Loucy (cell line): ENCODE data around the gene COL6A2.

Experiments
- H2AFZ ChIP-seq: fragments of 200-600 bp; sonication (generic); 2 replicates; pipeline ENCODE4 v1.6.0; 2016; ENCODE audit warnings: antibody characterized with exemption, mild to moderate bottlenecking, low read length, moderate library complexity
- H3F3A ChIP-seq: fragments of 200-600 bp; 2 replicates; pipeline ENCODE4 v1.6.0; 2016; ENCODE audit warnings: antibody characterized with exemption, low read depth, mild to moderate bottlenecking
- H3K27me3 ChIP-seq: fragments of 200-600 bp; sonication (generic); 2 replicates; pipeline ENCODE4 v1.6.1; 2014; ENCODE audit warnings: low read length, mild to moderate bottlenecking; ENCODE audit not compliant: insufficient read depth, poor library complexity, severe bottlenecking
- H3K36me3 ChIP-seq: fragments of 200-600 bp; sonication (generic); 2 replicates; pipeline ENCODE4 v1.6.1; 2016; ENCODE audit warnings: low read length; ENCODE audit not compliant: insufficient read depth
- H3K4me1 ChIP-seq: fragments of 200-600 bp; sonication (generic); 2 replicates; pipeline ENCODE4 v1.5.1; 2014; ENCODE audit warnings: low read length, mild to moderate bottlenecking; ENCODE audit not compliant: insufficient read depth, poor library complexity, severe bottlenecking
- H3K4me2 ChIP-seq: fragments of 200-600 bp; sonication (generic); 2 replicates; pipeline ENCODE4 v1.6.0; 2014; ENCODE audit warnings: antibody characterized with exemption, low read length, low read depth, mild to moderate bottlenecking; ENCODE audit not compliant: poor library complexity, severe bottlenecking
- H3K4me3 ChIP-seq: fragments of 200-600 bp; sonication (generic); 2 replicates; pipeline ENCODE4 v1.5.1; 2014; ENCODE audit warnings: low read length, mild to moderate bottlenecking, mixed read lengths; ENCODE audit not compliant: poor library complexity, severe bottlenecking
- H3K79me2 ChIP-seq: fragments of 200-600 bp; sonication (generic); 2 replicates; pipeline ENCODE4 v1.6.1; 2014; ENCODE audit warnings: low read length; ENCODE audit not compliant: insufficient read depth
- H3K9ac ChIP-seq: fragments of 200-600 bp; sonication (generic); 2 replicates; pipeline ENCODE4 v1.6.0; 2014; ENCODE audit warnings: mild to moderate bottlenecking, low read depth, low read length, moderate library complexity; ENCODE audit not compliant: poor library complexity, severe bottlenecking
- H3K9me2 ChIP-seq: fragments of 200-600 bp; sonication (generic); replicated peaks from 2 replicates; pipeline ENCODE4 v1.6.1; 2016; ENCODE audit warnings: low read depth, low read length, mixed read lengths
- H3K9me3 ChIP-seq: fragments of 200-600 bp; sonication (generic); 2 replicates; pipeline ENCODE4 v1.6.1; 2014; ENCODE audit warnings: mild to moderate bottlenecking, antibody characterized with exemption, low read length, low read depth; ENCODE audit not compliant: insufficient read depth
- H4K20me1 ChIP-seq: fragments of 200-600 bp; sonication (generic); 2 replicates; pipeline ENCODE4 v1.6.0; 2014; ENCODE audit warnings: antibody characterized with exemption, low read length, mild to moderate bottlenecking; ENCODE audit not compliant: insufficient read depth, poor library complexity, severe bottlenecking
- CTCF ChIP-seq: fragments of 200-600 bp; sonication (generic); conservative IDR thresholded peaks from 2 replicates; pipeline ENCODE4 v1.5.1; 2014; ENCODE audit warnings: mild to moderate bottlenecking, antibody characterized with exemption, low read length
- EZH2phosphoT487 ChIP-seq: fragments of 200-600 bp; IDR thresholded peaks from 2 replicates; pipeline ENCODE4 v1.6.1; 2018; ENCODE audit warnings: antibody characterized with exemption, mild to moderate bottlenecking, moderate library complexity, borderline replicate concordance

COL6A2 gene

DNA sequence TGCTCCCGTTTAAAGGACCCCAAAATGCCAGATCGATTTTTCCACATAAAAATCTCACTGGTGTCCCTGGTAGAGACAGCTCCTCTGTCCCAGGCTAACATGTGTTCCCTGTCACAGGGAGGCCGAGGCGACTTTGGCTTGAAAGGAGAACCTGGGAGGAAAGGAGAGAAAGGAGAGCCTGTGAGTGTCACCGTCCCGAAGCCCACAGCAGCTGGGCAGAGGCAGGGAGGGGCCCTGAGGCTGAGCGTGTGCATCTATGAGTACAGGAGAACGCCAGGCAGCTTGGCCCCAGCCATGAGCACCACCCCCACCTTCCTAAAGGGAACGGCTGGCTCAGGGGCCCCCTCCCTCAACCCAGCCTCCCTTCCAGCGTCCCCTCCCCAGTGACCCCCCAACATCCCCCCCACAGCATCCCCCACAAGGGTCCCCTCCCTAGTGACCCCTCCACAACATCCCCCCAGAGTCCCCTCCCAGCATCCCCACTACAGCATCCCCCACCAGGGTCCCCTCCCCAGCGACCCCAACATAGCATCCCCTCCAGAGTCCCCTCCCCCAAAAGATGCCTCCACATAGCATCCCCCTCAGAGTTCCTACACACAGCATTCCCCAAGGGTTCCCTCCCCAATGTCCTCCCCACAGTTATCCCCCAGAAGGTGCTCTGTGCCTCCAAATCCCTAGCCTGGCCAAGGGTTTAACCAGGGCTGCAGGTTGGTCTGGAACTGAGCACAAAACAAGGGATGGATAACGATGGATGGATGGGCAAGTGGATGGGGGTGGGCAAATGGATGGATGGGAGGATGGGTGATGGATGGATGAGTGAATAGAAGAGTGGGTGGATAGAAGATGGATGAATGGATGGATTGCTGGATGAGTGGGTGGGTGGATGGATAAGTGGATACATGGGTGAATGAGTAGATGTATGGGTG is 25.1 kb downstream of the COL6A2 start:
- H3K9ac ChIP-seq: no peak overlapping the region

GRCh38 chr21:46124083-46124925 is 26.4 kb downstream of the COL6A2 start:
- Histone ChIP-seq H3K4me1 (no peaks in the 10 kb centered on the region), H3K79me2 (no peaks in the 10 kb centered on the region), H3K4me2 (no peak overlapping the region), H3K4me3 (no peak overlapping the region), H2AFZ (no peak overlapping the region), H3K9me3 (peaks cover 12% of the 10 kb centered on the region; the same call in 1 of the 2 replicates), H3F3A (no peaks in the 10 kb centered on the region), H3K27me3 (no peaks in the 10 kb centered on the region), H4K20me1 (no peaks in the 10 kb centered on the region), H3K9ac (no peak overlapping the region), H3K9me2 (no peaks in the 10 kb centered on the region), H3K36me3 (no peaks in the 10 kb centered on the region)
- TF ChIP-seq CTCF (no peak), EZH2phosphoT487 (no peak)

More for the DNA sequence above, 25.1 kb downstream of the COL6A2 start:
- Histone ChIP-seq H3K4me3 (no peak overlapping the region), H3F3A (no peaks in the 10 kb centered on the region), H3K4me1 (no peaks in the 10 kb centered on the region), H3K36me3 (no peaks in the 10 kb centered on the region), H3K79me2 (no peaks in the 10 kb centered on the region), H3K4me2 (no peak overlapping the region), H3K27me3 (no peaks in the 10 kb centered on the region), H3K9me2 (no peaks in the 10 kb centered on the region), H2AFZ (no peak overlapping the region), H4K20me1 (no peaks in the 10 kb centered on the region), H3K9me3 (peaks cover 11% of the 10 kb centered on the region; the same call in 1 of the 2 replicates)
- no peak for TF ChIP-seq EZH2phosphoT487
- no peak for TF ChIP-seq CTCF

GRCh38 chr21:46124926-46125845 is 27.3 kb downstream of the COL6A2 start:
- no peaks in the 10 kb centered on the region for H3F3A ChIP-seq
- no peak overlapping the region for H3K4me2 ChIP-seq
- no peaks in the 10 kb centered on the region for H3K79me2 ChIP-seq
- no peak for TF ChIP-seq EZH2phosphoT487
- no peak for TF ChIP-seq CTCF
- H3K9me3 ChIP-seq: peaks cover 19% of the 10 kb centered on the region; the same call in 1 of the 2 replicates
- no peak overlapping the region for H3K9ac ChIP-seq
- no peaks in the 10 kb centered on the region for H3K36me3 ChIP-seq
- no peaks in the 10 kb centered on the region for H3K9me2 ChIP-seq
- no peak overlapping the region for H2AFZ ChIP-seq
- H4K20me1 ChIP-seq: no peaks in the 10 kb centered on the region
- no peaks in the 10 kb centered on the region for H3K4me1 ChIP-seq
- no peaks in the 10 kb centered on the region for H3K27me3 ChIP-seq
- no peak overlapping the region for H3K4me3 ChIP-seq
